Activated CD8-positive, alpha-beta memory T cell treated with anti-CD3 and anti-CD28 coated beads, Interleukin-2, amount 50 U/mL, for 24 hours (primary cell): ENCODE measurements around the gene CBS.
"Not testable (repeated sequence)": the region's sequence is repeated elsewhere in the genome, so short reads cannot be mapped to it uniquely, and the experiment has no call there.

Experiments
- DNase-seq: peaks from one replicate; pipeline ENCODE4 v3.0.0-alpha.2; 2020; ENCODE audit errors: extremely low read depth

Gene CBS

GRCh38 chr21:43068065-43068464 lies 7.6 kb downstream of the CBS start:
- DNase-seq = not testable (repeated sequence)

- not testable (repeated sequence) for DNase-seq
These were observed 8.9 kb downstream of the CBS start for GRCh38 chr21:43066690-43067089.

GRCh38 chr21:43065991-43066390 lies 9.6 kb downstream of the CBS start:
- DNase-seq = not testable (repeated sequence)

- DNase-seq = not testable (repeated sequence)
These were observed 11.2 kb downstream of the CBS start for GRCh38 chr21:43064265-43064917.

GRCh38 chr21:43062955-43063664 lies 12.5 kb downstream of the CBS start:
- DNase-seq = not testable (repeated sequence)

- not testable (repeated sequence) for DNase-seq
These were observed 22.5 kb downstream of the CBS start for GRCh38 chr21:43053112-43053511.

GRCh38 chr21:43045876-43046821 lies 29.5 kb downstream of the CBS start:
- not testable (repeated sequence) for DNase-seq

- not testable (repeated sequence) for DNase-seq
These were observed 30.3 kb downstream of the CBS start for GRCh38 chr21:43045165-43045875.

GRCh38 chr21:43044547-43044946 lies 31.1 kb downstream of the CBS start:
- DNase-seq = not testable (repeated sequence)

GRCh38 chr21:43043291-43043690 lies 32.3 kb downstream of the CBS start:
- not testable (repeated sequence) for DNase-seq

GRCh38 chr21:43042169-43042568 lies 33.5 kb downstream of the CBS start:
- DNase-seq = not testable (repeated sequence)

- DNase-seq = not testable (repeated sequence)
These were observed 37.0 kb downstream of the CBS start for GRCh38 chr21:43038659-43039044.

GRCh38 chr21:43037918-43038658 lies 37.5 kb downstream of the CBS start:
- DNase-seq = not testable (repeated sequence)

- DNase-seq = not testable (repeated sequence)
These were observed 38.7 kb downstream of the CBS start for GRCh38 chr21:43036889-43037288.

GRCh38 chr21:43034826-43035225 lies 40.8 kb downstream of the CBS start:
- no peak for DNase-seq

GRCh38 chr21:43034101-43034500 lies 41.5 kb downstream of the CBS start:
- DNase-seq = no peak

GRCh38 chr21:43031121-43031619 lies 44.5 kb downstream of the CBS start:
- DNase-seq = no peak

GRCh38 chr21:43029785-43030184 lies 45.9 kb downstream of the CBS start:
- no peak for DNase-seq

- no peak for DNase-seq
These were observed 47.5 kb downstream of the CBS start for GRCh38 chr21:43027846-43028731.
